GM12874 (cell line): Measurements from ENCODE around the gene TIMM17A.
A peak's percentile ranks its signal among the peaks of the same experiment; 100 is the strongest.

Experiments used
- TF ChIP-seq, protein P1 (sequence below): IDR thresholded peaks from 2 replicates; pipeline ENCODE4 v1.5.1; 2011; ENCODE audit warnings: low read depth, mild to moderate bottlenecking, control low read depth, low read length, moderate library complexity; ENCODE audit not compliant: insufficient read depth

The TIMM17A gene

DNA sequence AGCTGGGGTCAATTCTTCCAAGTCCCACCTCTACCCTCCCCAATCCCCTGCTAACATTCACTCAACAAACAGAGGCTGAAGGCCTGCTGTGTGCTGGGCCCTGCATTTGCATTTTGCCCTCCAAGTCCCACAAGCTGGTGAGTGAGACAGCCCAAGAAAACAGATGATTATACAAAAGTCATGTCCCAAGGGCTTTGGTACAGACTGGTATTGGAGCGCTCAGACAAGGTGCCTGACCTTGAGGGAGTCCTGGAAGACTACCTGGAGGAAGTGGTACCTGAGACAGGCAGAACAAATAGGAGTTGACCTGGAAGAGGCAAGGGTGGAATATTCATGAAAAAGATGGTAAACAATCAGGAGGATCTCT, 13.2 kb upstream of the TIMM17A start:
- TF ChIP-seq, protein P1, sequence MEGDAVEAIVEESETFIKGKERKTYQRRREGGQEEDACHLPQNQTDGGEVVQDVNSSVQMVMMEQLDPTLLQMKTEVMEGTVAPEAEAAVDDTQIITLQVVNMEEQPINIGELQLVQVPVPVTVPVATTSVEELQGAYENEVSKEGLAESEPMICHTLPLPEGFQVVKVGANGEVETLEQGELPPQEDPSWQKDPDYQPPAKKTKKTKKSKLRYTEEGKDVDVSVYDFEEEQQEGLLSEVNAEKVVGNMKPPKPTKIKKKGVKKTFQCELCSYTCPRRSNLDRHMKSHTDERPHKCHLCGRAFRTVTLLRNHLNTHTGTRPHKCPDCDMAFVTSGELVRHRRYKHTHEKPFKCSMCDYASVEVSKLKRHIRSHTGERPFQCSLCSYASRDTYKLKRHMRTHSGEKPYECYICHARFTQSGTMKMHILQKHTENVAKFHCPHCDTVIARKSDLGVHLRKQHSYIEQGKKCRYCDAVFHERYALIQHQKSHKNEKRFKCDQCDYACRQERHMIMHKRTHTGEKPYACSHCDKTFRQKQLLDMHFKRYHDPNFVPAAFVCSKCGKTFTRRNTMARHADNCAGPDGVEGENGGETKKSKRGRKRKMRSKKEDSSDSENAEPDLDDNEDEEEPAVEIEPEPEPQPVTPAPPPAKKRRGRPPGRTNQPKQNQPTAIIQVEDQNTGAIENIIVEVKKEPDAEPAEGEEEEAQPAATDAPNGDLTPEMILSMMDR = no peak

DNA sequence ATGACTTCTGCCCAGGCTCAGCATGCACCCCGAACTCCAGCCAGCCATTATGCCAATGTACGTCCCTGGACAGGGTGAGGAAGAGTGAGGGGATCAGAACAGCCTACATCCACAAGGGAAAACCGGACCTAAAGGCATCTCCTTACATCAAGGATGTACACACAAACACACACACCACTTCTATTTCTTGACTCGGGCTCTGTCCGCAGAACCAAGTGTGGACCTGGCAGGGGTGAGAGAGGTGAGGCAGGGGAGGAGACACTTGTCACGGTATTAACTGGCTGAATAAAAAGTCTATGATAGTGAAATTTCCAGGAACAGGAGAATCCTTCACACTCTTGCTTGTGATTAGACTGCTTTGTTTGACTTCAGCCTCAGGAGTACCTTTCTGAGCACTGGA, 11.3 kb upstream of the TIMM17A start:
- TF ChIP-seq, protein P1 = no peak

DNA sequence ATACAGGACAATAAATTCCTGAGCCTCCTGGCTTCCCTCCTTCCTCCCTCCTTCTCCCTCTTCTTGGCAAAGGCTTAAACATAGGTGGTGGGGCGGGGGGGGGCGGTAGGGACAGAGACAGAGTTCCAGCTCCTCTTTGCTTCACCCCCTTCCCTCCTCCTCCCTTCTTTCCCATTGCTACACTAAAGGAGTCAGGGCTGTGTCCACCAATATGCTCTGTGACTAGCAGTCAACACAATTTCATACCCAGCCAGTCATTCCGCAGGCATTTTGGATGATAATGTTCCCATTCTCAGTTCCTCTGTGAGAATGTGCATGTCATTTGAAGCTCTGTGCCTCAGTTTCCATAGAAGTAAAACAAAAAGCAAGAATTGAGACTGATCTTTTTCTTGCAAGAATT, 10.7 kb upstream of the TIMM17A start:
- TF ChIP-seq, protein P1 = no peak

DNA sequence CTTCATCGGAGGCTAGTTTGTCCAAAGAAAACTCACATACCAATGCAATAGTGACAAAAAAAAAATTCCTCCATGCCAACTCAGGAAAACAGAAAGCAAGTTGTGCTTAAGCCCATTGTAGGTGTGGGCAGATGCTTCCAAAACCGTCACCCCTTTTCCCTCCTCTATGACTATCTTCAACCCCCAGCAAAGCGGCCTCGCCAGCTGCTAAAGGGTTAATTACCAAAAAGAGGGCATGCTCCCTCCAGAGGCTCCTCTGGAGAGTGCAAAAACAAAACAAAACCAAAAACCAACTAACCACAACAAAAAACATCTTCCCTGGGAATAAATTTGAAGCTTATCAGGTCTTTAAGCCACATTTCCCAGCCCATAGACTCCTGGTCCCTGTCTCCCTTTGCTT, 10.1 kb upstream of the TIMM17A start:
- TF ChIP-seq, protein P1 = 0 out of 2 replicates have a peak, but pooled peaks have one; percentile 2

DNA sequence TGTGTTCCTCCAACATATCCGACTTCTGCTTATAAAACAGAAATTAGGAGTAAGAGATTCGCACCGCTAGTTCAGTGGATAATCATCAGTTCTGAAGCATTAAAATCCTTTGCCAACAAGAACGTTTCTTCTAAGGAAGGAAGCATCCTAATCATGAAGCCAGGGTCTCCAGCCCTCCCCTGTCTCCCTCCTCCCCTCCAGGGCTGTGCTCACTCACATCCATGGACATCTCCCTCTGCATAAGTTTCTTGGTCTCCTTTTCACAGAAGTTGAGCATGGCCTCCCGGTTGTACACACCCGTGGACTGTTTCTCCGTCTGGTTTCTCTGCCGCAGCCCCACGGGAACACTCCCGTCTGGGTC, 9.5 kb upstream of the TIMM17A start:
- TF ChIP-seq, protein P1 = no peak

DNA sequence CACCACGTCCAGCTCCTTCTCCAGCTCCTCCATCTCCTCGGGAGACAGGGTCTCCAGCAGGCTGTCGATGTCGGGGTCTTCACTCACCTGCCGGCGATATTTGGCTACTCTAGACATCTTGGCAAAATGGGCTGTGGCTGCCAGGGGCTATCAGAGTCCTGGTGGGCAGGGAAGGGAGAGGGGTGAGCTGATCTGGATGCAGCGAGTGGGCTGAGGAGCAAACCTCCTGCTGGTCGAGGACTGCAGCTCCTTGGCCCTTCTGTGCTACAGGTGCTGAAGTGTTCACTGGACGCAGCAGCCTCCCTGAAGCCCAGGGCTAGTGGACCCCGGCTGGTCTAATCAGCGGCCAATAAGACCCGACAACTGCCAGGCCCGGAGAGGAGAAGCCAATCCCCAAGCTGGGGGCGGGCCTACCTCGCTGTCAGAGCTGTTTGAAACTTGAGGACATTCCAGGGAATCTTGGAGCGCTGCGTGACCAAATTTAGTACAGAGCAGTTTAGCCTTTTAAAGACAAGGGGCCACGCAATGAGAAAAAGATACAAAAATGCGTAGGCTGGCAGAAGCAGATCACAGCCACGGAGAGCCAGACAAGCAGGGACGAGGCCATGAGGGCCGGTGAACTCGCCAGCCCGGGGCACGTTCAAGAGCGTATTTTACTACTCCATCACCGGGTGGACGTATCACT, 8.9 kb upstream of the TIMM17A start, which contains the start of gene LMOD1:
LMOD1 (minus strand) TSS at position 325 of the 685 bp plus-strand sequence; CDS start at position 117, 208 bp downstream.
- TF ChIP-seq, protein P1 = no peak

DNA sequence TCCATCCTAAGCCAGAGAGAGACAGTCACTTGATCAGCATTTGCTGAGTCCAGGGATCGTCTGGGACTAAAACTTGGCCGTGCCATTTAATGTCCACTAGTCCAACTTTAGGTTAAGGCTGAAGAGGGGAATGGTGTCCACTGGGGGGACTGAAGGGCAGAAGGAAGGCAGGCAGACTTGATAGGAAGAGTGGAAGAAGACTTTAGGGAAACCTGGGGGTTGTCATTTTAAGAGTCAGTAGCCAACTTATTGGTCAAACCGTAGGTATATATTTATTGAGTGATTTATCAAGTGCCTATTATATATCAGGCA, 7.7 kb upstream of the TIMM17A start:
- TF ChIP-seq, protein P1 = no peak
